H1 (cell line): ENCODE results near the gene DRAXIN. TPM values are rescaled to one million over a fixed set of nuclear protein-coding genes. Genes with fewer than 3 reads are reported as not detected.

Experiments
- CTCF ChIA-PET: fragments of 300-600 bp; sonication (Branson Sonifier 250); formaldehyde crosslinking; loops from one replicate; lab custom pipeline; 2021; ENCODE audit not compliant: partially characterized antibody; lab: Charles Lee
- POLR2A ChIA-PET: fragments of 300-600 bp; sonication (Branson Sonifier 250); formaldehyde crosslinking; loops from one replicate; lab custom pipeline; 2021; ENCODE audit warnings: inconsistent platforms; ENCODE audit not compliant: partially characterized antibody; lab: Charles Lee
- DNase-seq, 2 experiments: peaks; one replicate each; pipeline versions ENCODE4 v3.0.0 to v3.0.0-alpha.2; 2010 to 2022; ENCODE audit warnings: low spot score in 2 of 2, low read depth in 1 of 2, mixed read lengths in 1 of 2
- FAIRE-seq: peaks from 2 replicates; lab custom pipeline; 2011; peaks lifted over from hg19 to GRCh38; lab: Jason Lieb, UNC
- H2AFZ ChIP-seq: 2 replicates; pipeline ENCODE4 v1.8.1; 2012; ENCODE audit warnings: low read length, inconsistent platforms
- H2AK5ac ChIP-seq: 2 replicates; pipeline ENCODE4 v1.6.1; 2013; ENCODE audit warnings: low read depth, low read length
- H2BK120ac ChIP-seq: replicated peaks from 2 replicates; pipeline ENCODE3; 2013; ENCODE audit warnings: low read depth, low read length, inconsistent platforms
- H2BK12ac ChIP-seq: 2 replicates; pipeline ENCODE4 v1.6.1; 2013; ENCODE audit warnings: low read depth, low read length
- H2BK15ac ChIP-seq: 2 replicates; pipeline ENCODE4 v1.6.1; 2013; ENCODE audit warnings: low read length
- H2BK20ac ChIP-seq: 2 replicates; pipeline ENCODE4 v1.6.1; 2013; ENCODE audit warnings: low read length
- H2BK5ac ChIP-seq: 2 replicates; pipeline ENCODE4 v1.6.1; 2013; ENCODE audit warnings: low read depth, low read length
- H3K14ac ChIP-seq: 2 replicates; pipeline ENCODE4 v1.6.1; 2013; ENCODE audit warnings: inconsistent platforms; ENCODE audit not compliant: insufficient read length
- H3K18ac ChIP-seq: 2 replicates; pipeline ENCODE4 v1.6.1; 2013; ENCODE audit warnings: low read length; ENCODE audit errors: extremely low read depth
- H3K23ac ChIP-seq: 2 replicates; pipeline ENCODE4 v1.6.1; 2013; ENCODE audit warnings: inconsistent platforms; ENCODE audit not compliant: insufficient read length
- H3K23me2 ChIP-seq: 2 replicates; pipeline ENCODE4 v1.6.1; 2013; ENCODE audit warnings: low read depth, low read length
- H3K27ac ChIP-seq: 2 replicates; pipeline ENCODE4 v1.6.1; 2011; ENCODE audit warnings: low read depth, low read length, inconsistent platforms
- H3K27me3 ChIP-seq, 4 experiments: replicated peaks in 1 of 4; 1 replicate in 1 of 4; 2 replicates in 3 of 4; pipeline versions ENCODE4 v1.6.1 to v1.8.1; 2011 to 2013; ENCODE audit warnings: low read length in 3 of 4, mild to moderate bottlenecking in 3 of 4, inconsistent platforms in 2 of 4, mixed read lengths in 2 of 4, moderate library complexity in 1 of 4; ENCODE audit not compliant: control insufficient read depth in 3 of 4, insufficient read depth in 3 of 4; ENCODE audit errors: extremely low read depth in 1 of 4
- H3K36me3 ChIP-seq, 4 experiments: 2 replicates each; pipeline versions ENCODE4 v1.6.1 to v1.8.1; 2011 to 2013; ENCODE audit warnings: mild to moderate bottlenecking in 4 of 4, low read length in 3 of 4, moderate library complexity in 2 of 4, control low read depth in 1 of 4, inconsistent platforms in 1 of 4; ENCODE audit not compliant: insufficient read depth in 4 of 4, control insufficient read depth in 2 of 4
- H3K4ac ChIP-seq: replicated peaks from 2 replicates; pipeline ENCODE3; 2013; ENCODE audit warnings: low read length, low read depth, mixed read lengths, inconsistent platforms; ENCODE audit not compliant: insufficient read length
- H3K4me1 ChIP-seq, 4 experiments: replicated peaks in 1 of 4; 1 replicate in 1 of 4; 2 replicates in 3 of 4; pipeline versions ENCODE4 v1.6.1 to v1.8.1; 2011 to 2013; ENCODE audit warnings: low read length in 3 of 4, inconsistent platforms in 2 of 4, mixed read lengths in 1 of 4; ENCODE audit not compliant: insufficient read depth in 4 of 4, control insufficient read depth in 3 of 4
- H3K4me2 ChIP-seq, 2 experiments: 2 replicates each; pipeline versions ENCODE4 v1.6.1 to v1.8.1; 2011 to 2013; ENCODE audit warnings: low read depth in 2 of 2, low read length in 2 of 2, control low read depth in 1 of 2, inconsistent platforms in 1 of 2, mild to moderate bottlenecking in 1 of 2; ENCODE audit not compliant: insufficient read depth in 1 of 2
- H3K4me3 ChIP-seq, 4 experiments: fragments of 200-600, 300-600 bp in 1 of 4; sonication (generic), shearing (Covaris generic), sonication (Bioruptor Twin) in 1 of 4; 2 replicates each; pipeline versions ENCODE4 v1.5.1 to v1.8.1; 2011 to 2016; ENCODE audit warnings: low read length in 4 of 4, low read depth in 3 of 4, control low read depth in 2 of 4, inconsistent platforms in 2 of 4, mild to moderate bottlenecking in 2 of 4, mixed read lengths in 1 of 4, moderate library complexity in 1 of 4; ENCODE audit not compliant: insufficient read depth in 2 of 4; ENCODE audit errors: extremely low read depth in 1 of 4
- H3K56ac ChIP-seq: replicated peaks from 2 replicates; pipeline ENCODE3; 2013; ENCODE audit warnings: low read depth, mild to moderate bottlenecking, mixed read lengths, low read length, inconsistent platforms; ENCODE audit not compliant: insufficient read length
- H3K79me1 ChIP-seq: 2 replicates; pipeline ENCODE4 v1.6.1; 2013; ENCODE audit warnings: low read depth, low read length, control low read depth
- H3K79me2 ChIP-seq, 2 experiments: 2 replicates each; pipeline versions ENCODE4 v1.6.1 to v1.8.1; 2012 to 2013; ENCODE audit warnings: low read length in 2 of 2, mild to moderate bottlenecking in 2 of 2, inconsistent platforms in 1 of 2; ENCODE audit not compliant: insufficient read depth in 2 of 2, control insufficient read depth in 1 of 2
- H3K9ac ChIP-seq, 4 experiments: replicated peaks in 1 of 4; 1 replicate in 1 of 4; 2 replicates in 3 of 4; pipeline versions ENCODE4 v1.6.1 to v1.8.1; 2011 to 2013; ENCODE audit warnings: low read depth in 3 of 4, low read length in 3 of 4, control low read depth in 2 of 4, mild to moderate bottlenecking in 2 of 4, moderate library complexity in 2 of 4, inconsistent platforms in 1 of 4; ENCODE audit errors: extremely low read depth in 1 of 4
- H3K9me3 ChIP-seq, 2 experiments: 2 replicates each; pipeline versions ENCODE4 v1.6.1 to v1.8.1; 2012 to 2013; ENCODE audit warnings: mild to moderate bottlenecking in 2 of 2, moderate library complexity in 2 of 2, control low read depth in 1 of 2, inconsistent platforms in 1 of 2, low read depth in 1 of 2, low read length in 1 of 2, mixed read lengths in 1 of 2; ENCODE audit not compliant: insufficient read depth in 2 of 2
- H4K20me1 ChIP-seq, 2 experiments: replicated peaks in 1 of 2; 2 replicates each; pipeline versions ENCODE3 to v1.8.1; 2011 to 2013; ENCODE audit warnings: inconsistent platforms in 2 of 2, low read length in 2 of 2, mild to moderate bottlenecking in 1 of 2; ENCODE audit not compliant: insufficient read depth in 2 of 2, control insufficient read depth in 1 of 2
- H4K5ac ChIP-seq: 2 replicates; pipeline ENCODE4 v1.6.1; 2013; ENCODE audit warnings: low read length, low read depth, mixed read lengths, inconsistent platforms; ENCODE audit not compliant: insufficient read length
- H4K8ac ChIP-seq: 2 replicates; pipeline ENCODE4 v1.8.0; 2013; ENCODE audit warnings: mild to moderate bottlenecking, moderate library complexity, low read length, inconsistent platforms; ENCODE audit not compliant: insufficient read depth; ENCODE audit errors: extremely low read depth
- H4K91ac ChIP-seq: replicated peaks from 2 replicates; pipeline ENCODE3; 2013; ENCODE audit warnings: low read length, mixed read lengths, inconsistent platforms; ENCODE audit not compliant: insufficient read length
- BACH1 ChIP-seq: IDR thresholded peaks from 2 replicates; pipeline ENCODE4 v1.6.1; 2012; ENCODE audit warnings: low read length, improper control_type of control experiment
- EGR1 ChIP-seq: IDR thresholded peaks from 2 replicates; pipeline ENCODE4 v1.6.1; 2011; ENCODE audit warnings: low read depth, low read length, borderline replicate concordance
- FOSL1 ChIP-seq: IDR thresholded peaks from 2 replicates; pipeline ENCODE4 v1.6.1; 2011; ENCODE audit warnings: mild to moderate bottlenecking, low read depth, low read length, moderate library complexity; ENCODE audit not compliant: insufficient read depth
- HDAC2 ChIP-seq, 2 experiments: fragments of 300-600 bp in 1 of 2; sonication (generic) in 1 of 2; IDR thresholded peaks; 2 replicates each; pipeline ENCODE4 v1.6.1; 2011 to 2012; ENCODE audit warnings: low read depth in 2 of 2, low read length in 2 of 2, mild to moderate bottlenecking in 2 of 2, moderate library complexity in 2 of 2, borderline replicate concordance in 1 of 2, inconsistent platforms in 1 of 2
- KDM1A ChIP-seq: fragments of 200-600, 300-600 bp; sonication (generic); IDR thresholded peaks from 2 replicates; pipeline ENCODE4 v1.7.1; 2016; ENCODE audit warnings: mild to moderate bottlenecking, low read length, borderline replicate concordance
- KDM4A ChIP-seq: IDR thresholded peaks from one replicate; pipeline ENCODE4 v1.7.1; 2012; ENCODE audit warnings: low read depth, mild to moderate bottlenecking, moderate library complexity, low read length, inconsistent platforms; ENCODE audit not compliant: severe bottlenecking
- NANOG ChIP-seq: IDR thresholded peaks from 2 replicates; pipeline ENCODE4 v1.6.1; 2011; ENCODE audit warnings: low read length, low read depth, mild to moderate bottlenecking, inconsistent platforms; ENCODE audit not compliant: insufficient read depth, poor library complexity, severe bottlenecking
- RNF2 ChIP-seq: fragments of 200-900, 300-1000 bp; sonication (generic); IDR thresholded peaks from 2 replicates; pipeline ENCODE4 v1.7.1; 2016; ENCODE audit warnings: borderline replicate concordance, low read depth, mild to moderate bottlenecking, antibody characterized with exemption, low read length; ENCODE audit not compliant: poor library complexity, severe bottlenecking; ENCODE audit errors: missing control alignments
- SP4 ChIP-seq: IDR thresholded peaks from 2 replicates; pipeline ENCODE4 v1.6.1; 2012; ENCODE audit warnings: low read length, inconsistent platforms
- TBP ChIP-seq: IDR thresholded peaks from 2 replicates; pipeline ENCODE4 v1.6.1; 2011; ENCODE audit warnings: low read depth, low read length, improper control_type of control experiment
- TCF12 ChIP-seq: IDR thresholded peaks from 2 replicates; pipeline ENCODE4 v1.6.1; 2011; ENCODE audit warnings: low read depth, mild to moderate bottlenecking, low read length
- WGBS, 2 experiments: shearing (Covaris generic) in 1 of 2; methylation state at CpG; one replicate each; pipeline versions ENCODE4 v1.1.6 to v1.1.7; 2013 to 2015; ENCODE audit warnings: low lambda C conversion rate in 2 of 2, mixed read lengths in 2 of 2, inconsistent platforms in 1 of 2, low coverage in 1 of 2, missing lambda C conversion rate in 1 of 2; ENCODE audit not compliant: insufficient replicate concordance in 2 of 2, insufficient coverage in 1 of 2, insufficient read length in 1 of 2; ENCODE audit errors: extremely low coverage in 1 of 2, missing lambda C conversion rate in 1 of 2; 5-methylcytosine and 5-hydroxymethylcytosine counted together
- polyA plus RNA-seq, 7 experiments: library from polyadenylated mRNA; depleted of rRNA in 3 of 7; stranded (reverse) in 5 of 7; unstranded in 2 of 7; fragments of >200 nt in 5 of 7; fragments of 200-250 nt in 2 of 7; gene quantifications; 1 replicate in 5 of 7; 2 replicates in 1 of 7; 4 replicates in 1 of 7; pipeline versions ENCODE4 v1.2.1 to v1.2.3, GENCODE V29; 2011 to 2013; ENCODE audit warnings: missing spikeins in 2 of 7, mixed read lengths in 2 of 7
- total RNA-seq: library from RNA; stranded (reverse); fragmentation: NEBNext Ultra II Directional; extraction: Animal tissue kit (Norgen Biotek cat#: 25700); gene quantifications from 2 replicates; pipeline ENCODE4 v1.2.1, GENCODE V29; 2021
- TF ChIP-seq, protein P1 (sequence below): IDR thresholded peaks from 2 replicates; pipeline ENCODE4 v1.6.1; 2011; ENCODE audit warnings: low read length, improper control_type of control experiment

Gene DRAXIN
- total and polyA plus RNA-seq, 2 of the 8 experiments (the other 6 are each of a cell fraction or from before 2014, with no cell fraction given): 4.6 to 17.6 TPM

DNA sequence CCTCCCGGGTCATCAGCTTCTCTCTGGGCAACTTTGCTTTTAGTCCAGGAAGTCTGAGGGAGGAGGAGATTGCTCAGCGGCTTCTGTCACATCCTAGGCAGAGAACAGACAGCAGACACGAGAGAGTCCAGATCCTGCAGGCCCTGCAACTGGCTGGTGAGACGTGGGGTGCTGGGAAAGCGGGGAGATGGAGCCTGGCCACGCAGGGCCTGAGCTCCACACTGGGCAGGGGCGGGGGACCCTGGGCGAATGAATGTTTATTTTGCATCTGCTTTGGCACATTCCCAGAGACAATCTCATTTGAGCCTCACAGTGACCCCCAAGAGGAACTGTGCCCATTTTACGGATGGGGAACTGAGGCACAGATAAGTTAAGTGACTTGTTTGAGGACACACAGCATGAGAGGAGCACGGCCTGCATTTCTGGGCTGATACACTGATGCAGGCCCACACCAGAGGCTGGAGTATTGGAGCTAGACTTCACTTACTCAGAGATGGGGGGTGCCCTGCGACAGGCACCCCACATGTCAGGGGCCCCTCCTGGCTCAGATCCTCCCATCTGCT is 80.1 kb downstream of the DRAXIN start:
- Histone ChIP-seq H3K18ac (no peak overlapping the region), H4K5ac (no peak overlapping the region), H3K9ac (no peak overlapping the region), H4K8ac (no peak overlapping the region; the same call in 1 of the 2 replicates), H4K20me1 (no peaks in the 10 kb centered on the region), H2BK15ac (no peak overlapping the region), H2BK120ac (no peak overlapping the region), H3K14ac (no peak overlapping the region), H3K4ac (no peak overlapping the region), H3K36me3 (no peaks in the 10 kb centered on the region), H3K4me2 (no peak overlapping the region), H4K91ac (no peak overlapping the region), H3K23ac (no peak overlapping the region), H3K56ac (no peak overlapping the region), H3K23me2 (no peaks in the 10 kb centered on the region), H3K27me3 (no peaks in the 10 kb centered on the region; a peak in 1 of 7 replicates), H2BK5ac (no peak overlapping the region), H2BK12ac (no peak overlapping the region), H2BK20ac (no peak overlapping the region), H2AFZ (no peak overlapping the region), H3K79me2 (no peaks in the 10 kb centered on the region), H3K4me1 (no peaks in the 10 kb centered on the region), H3K4me3 (no peak overlapping the region), H2AK5ac (no peak overlapping the region), H3K27ac (no peak overlapping the region), H3K9me3 (no peaks in the 10 kb centered on the region), H3K79me1 (no peaks in the 10 kb centered on the region)
- ChIA-PET POLR2A (interaction anchor here (0.6 to 1.4 kb wide), 7 partner anchors 9 to 138 kb away, joined by 3 to 5 read pairs (median 3); partner anchors contain the start of genes AGTRAP, C1orf167 and FBXO6), CTCF (interaction anchor here (0.8 to 1.6 kb wide), 5 partner anchors 10 to 129 kb away, joined by 3 to 4 read pairs (median 3); no protein-coding TSS in a partner anchor)
- no peak for DNase-seq
- 74% methylated on average over 11 of the region's 11 CpGs; no CpG with 5 or more reads in 1 of the 2 experiments for WGBS, 2 experiments
- no peak for FAIRE-seq
- TF ChIP-seq FOSL1 (no peak), BACH1 (no peak), HDAC2 (IDR thresholded peaks at IDR 0.05; ENCODE audit: borderline replicate concordance in 1 of 2, low read depth in 2 of 2, low read length in 2 of 2) (no peak), EGR1 (no peak), NANOG (no peak), TCF12 (no peak), RNF2 (no peak), KDM4A (no peak), TBP (no peak), SP4 (no peak), KDM1A (no peak)
- TF ChIP-seq, protein P1, sequence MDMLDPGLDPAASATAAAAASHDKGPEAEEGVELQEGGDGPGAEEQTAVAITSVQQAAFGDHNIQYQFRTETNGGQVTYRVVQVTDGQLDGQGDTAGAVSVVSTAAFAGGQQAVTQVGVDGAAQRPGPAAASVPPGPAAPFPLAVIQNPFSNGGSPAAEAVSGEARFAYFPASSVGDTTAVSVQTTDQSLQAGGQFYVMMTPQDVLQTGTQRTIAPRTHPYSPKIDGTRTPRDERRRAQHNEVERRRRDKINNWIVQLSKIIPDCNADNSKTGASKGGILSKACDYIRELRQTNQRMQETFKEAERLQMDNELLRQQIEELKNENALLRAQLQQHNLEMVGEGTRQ: no peak
